ENCODE results near the gene ORMDL3.
"Not testable (repeated sequence)": the region's sequence is repeated elsewhere in the genome, so short reads cannot be mapped to it uniquely, and the experiment has no call there.

ORMDL3 gene

GRCh38 chr17:39950871-39951348 is 23.5 kb upstream of the ORMDL3 start:
- DNase-seq (ENCODE audit: low read depth in 3 of 3), result no peak

- no peak for DNase-seq (ENCODE audit: low read depth in 3 of 3)
Observed at GRCh38 chr17:39949028-39949427, 21.6 kb upstream of the ORMDL3 start.

GRCh38 chr17:39948489-39948828 is 21.1 kb upstream of the ORMDL3 start:
- DNase-seq (ENCODE audit: low read depth in 3 of 3), result not testable (repeated sequence)

- DNase-seq (ENCODE audit: low read depth in 3 of 3), result no peak
Observed at GRCh38 chr17:39946551-39947330, 19.3 kb upstream of the ORMDL3 start.

- no peak for DNase-seq (ENCODE audit: low read depth in 3 of 3)
Observed at GRCh38 chr17:39944393-39944711, 17.0 kb upstream of the ORMDL3 start.

GRCh38 chr17:39943702-39944392 is 16.4 kb upstream of the ORMDL3 start:
- DNase-seq (ENCODE audit: low read depth in 3 of 3), result no peak

- peak in 1 of 3 donors; percentile 59 for DNase-seq (ENCODE audit: low read depth in 3 of 3)
Observed at GRCh38 chr17:39939588-39940419, 12.4 kb upstream of the ORMDL3 start.

- no peak for DNase-seq (ENCODE audit: low read depth in 3 of 3)
Observed at GRCh38 chr17:39939106-39939505, 11.7 kb upstream of the ORMDL3 start.

- no peak for DNase-seq (ENCODE audit: low read depth in 3 of 3)
Observed at GRCh38 chr17:39938140-39938869, 10.9 kb upstream of the ORMDL3 start.

- no peak for DNase-seq (ENCODE audit: low read depth in 3 of 3)
Observed at GRCh38 chr17:39937447-39937846, 10.0 kb upstream of the ORMDL3 start.

GRCh38 chr17:39935909-39936308 is 8.5 kb upstream of the ORMDL3 start:
- DNase-seq (ENCODE audit: low read depth in 3 of 3), result no peak

- DNase-seq (ENCODE audit: low read depth in 3 of 3), result no peak
Observed at GRCh38 chr17:39934324-39934723, 6.9 kb upstream of the ORMDL3 start.

GRCh38 chr17:39933912-39934311 is 6.5 kb upstream of the ORMDL3 start:
- no peak for DNase-seq (ENCODE audit: low read depth in 3 of 3)

GRCh38 chr17:39929646-39930407 is 2.4 kb upstream of the ORMDL3 start:
- DNase-seq (ENCODE audit: low read depth in 3 of 3), result no peak

GRCh38 chr17:39928858-39929645 is 1.7 kb upstream of the ORMDL3 start:
- DNase-seq (ENCODE audit: low read depth in 3 of 3), result no peak

GRCh38 chr17:39927929-39928857 is 792 bp upstream of the ORMDL3 start:
- DNase-seq (ENCODE audit: low read depth in 3 of 3), result no peak

GRCh38 chr17:39926588-39927100 is 757 bp downstream of the ORMDL3 start:
- DNase-seq (ENCODE audit: low read depth in 3 of 3), result peak; percentile 17 to 48 (median 39)

GRCh38 chr17:39926135-39926587 is 1.2 kb downstream of the ORMDL3 start:
- no peak for DNase-seq (ENCODE audit: low read depth in 3 of 3)
